Ishikawa (cell line): ENCODE results near the gene FGF4.

ENCODE experiments used
- CEBPB ChIP-seq: IDR thresholded peaks from 2 replicates; pipeline ENCODE4 v1.6.1; 2012
- EP300 ChIP-seq: IDR thresholded peaks from 2 replicates; pipeline ENCODE4 v1.6.1; 2012; ENCODE audit warnings: borderline replicate concordance
- FOXM1 ChIP-seq: IDR thresholded peaks from 2 replicates; pipeline ENCODE4 v1.6.1; 2012; ENCODE audit warnings: low read depth, borderline replicate concordance
- NFIC ChIP-seq: IDR thresholded peaks from 2 replicates; pipeline ENCODE4 v1.6.1; 2012
- RAD21 ChIP-seq: IDR thresholded peaks from 2 replicates; pipeline ENCODE4 v1.6.1; 2012; ENCODE audit warnings: low read depth
- TAF1 ChIP-seq: IDR thresholded peaks from 2 replicates; pipeline ENCODE4 v1.6.1; 2012; ENCODE audit warnings: low read depth, mild to moderate bottlenecking
- TCF12 ChIP-seq: IDR thresholded peaks from 2 replicates; pipeline ENCODE4 v1.6.1; 2012; ENCODE audit warnings: low read depth
- YY1 ChIP-seq: IDR thresholded peaks from 2 replicates; pipeline ENCODE4 v1.6.1; 2012; ENCODE audit warnings: low read depth
- ZBTB7A ChIP-seq: IDR thresholded peaks from 2 replicates; pipeline ENCODE4 v1.6.1; 2012; ENCODE audit warnings: low read depth
- TF ChIP-seq, protein P1 (sequence below): IDR thresholded peaks from 2 replicates; pipeline ENCODE4 v1.6.1; 2012
- TF ChIP-seq, protein P2 (sequence below): IDR thresholded peaks from 2 replicates; pipeline ENCODE4 v1.6.1; 2012
- TF ChIP-seq, protein P3 (sequence below): IDR thresholded peaks from 2 replicates; pipeline ENCODE4 v1.6.1; 2012; ENCODE audit warnings: low read depth, mild to moderate bottlenecking

DNA sequence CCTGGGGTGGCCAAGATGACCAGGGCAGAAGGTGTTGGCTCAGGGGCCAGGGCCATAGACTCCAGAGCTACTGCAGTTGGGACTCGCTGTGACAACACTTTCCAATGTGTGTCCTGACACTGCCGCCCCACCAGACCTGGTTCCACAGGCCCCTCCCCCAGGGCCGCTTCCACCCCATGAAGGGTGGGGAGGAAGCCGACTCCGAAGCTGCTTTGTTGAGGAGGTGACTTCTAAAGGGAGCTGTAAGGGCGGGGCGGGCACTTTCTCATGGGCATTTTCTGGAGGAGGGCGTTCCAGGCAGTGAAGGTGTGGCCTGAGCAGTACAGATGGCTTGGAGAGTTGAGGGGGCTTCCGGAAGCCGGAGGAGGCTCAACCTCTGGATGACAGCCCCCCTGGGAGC, 37.8 kb upstream of the FGF4 start:
- TF ChIP-seq, protein P1, sequence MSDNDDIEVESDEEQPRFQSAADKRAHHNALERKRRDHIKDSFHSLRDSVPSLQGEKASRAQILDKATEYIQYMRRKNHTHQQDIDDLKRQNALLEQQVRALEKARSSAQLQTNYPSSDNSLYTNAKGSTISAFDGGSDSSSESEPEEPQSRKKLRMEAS: no peak
- no peak for TF ChIP-seq EP300
- TF ChIP-seq TAF1: no peak
- no peak for TF ChIP-seq YY1
- no peak for TF ChIP-seq CEBPB
- TF ChIP-seq ZBTB7A: no peak
- no peak for TF ChIP-seq NFIC
- no peak for TF ChIP-seq FOXM1
- TF ChIP-seq, protein P2, sequence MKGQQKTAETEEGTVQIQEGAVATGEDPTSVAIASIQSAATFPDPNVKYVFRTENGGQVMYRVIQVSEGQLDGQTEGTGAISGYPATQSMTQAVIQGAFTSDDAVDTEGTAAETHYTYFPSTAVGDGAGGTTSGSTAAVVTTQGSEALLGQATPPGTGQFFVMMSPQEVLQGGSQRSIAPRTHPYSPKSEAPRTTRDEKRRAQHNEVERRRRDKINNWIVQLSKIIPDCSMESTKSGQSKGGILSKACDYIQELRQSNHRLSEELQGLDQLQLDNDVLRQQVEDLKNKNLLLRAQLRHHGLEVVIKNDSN: no peak
- TF ChIP-seq TCF12: no peak
- TF ChIP-seq RAD21: no peak
- TF ChIP-seq, protein P3, sequence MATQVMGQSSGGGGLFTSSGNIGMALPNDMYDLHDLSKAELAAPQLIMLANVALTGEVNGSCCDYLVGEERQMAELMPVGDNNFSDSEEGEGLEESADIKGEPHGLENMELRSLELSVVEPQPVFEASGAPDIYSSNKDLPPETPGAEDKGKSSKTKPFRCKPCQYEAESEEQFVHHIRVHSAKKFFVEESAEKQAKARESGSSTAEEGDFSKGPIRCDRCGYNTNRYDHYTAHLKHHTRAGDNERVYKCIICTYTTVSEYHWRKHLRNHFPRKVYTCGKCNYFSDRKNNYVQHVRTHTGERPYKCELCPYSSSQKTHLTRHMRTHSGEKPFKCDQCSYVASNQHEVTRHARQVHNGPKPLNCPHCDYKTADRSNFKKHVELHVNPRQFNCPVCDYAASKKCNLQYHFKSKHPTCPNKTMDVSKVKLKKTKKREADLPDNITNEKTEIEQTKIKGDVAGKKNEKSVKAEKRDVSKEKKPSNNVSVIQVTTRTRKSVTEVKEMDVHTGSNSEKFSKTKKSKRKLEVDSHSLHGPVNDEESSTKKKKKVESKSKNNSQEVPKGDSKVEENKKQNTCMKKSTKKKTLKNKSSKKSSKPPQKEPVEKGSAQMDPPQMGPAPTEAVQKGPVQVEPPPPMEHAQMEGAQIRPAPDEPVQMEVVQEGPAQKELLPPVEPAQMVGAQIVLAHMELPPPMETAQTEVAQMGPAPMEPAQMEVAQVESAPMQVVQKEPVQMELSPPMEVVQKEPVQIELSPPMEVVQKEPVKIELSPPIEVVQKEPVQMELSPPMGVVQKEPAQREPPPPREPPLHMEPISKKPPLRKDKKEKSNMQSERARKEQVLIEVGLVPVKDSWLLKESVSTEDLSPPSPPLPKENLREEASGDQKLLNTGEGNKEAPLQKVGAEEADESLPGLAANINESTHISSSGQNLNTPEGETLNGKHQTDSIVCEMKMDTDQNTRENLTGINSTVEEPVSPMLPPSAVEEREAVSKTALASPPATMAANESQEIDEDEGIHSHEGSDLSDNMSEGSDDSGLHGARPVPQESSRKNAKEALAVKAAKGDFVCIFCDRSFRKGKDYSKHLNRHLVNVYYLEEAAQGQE: no peak
